Neural cell (in vitro differentiated cells): ENCODE data around the gene BCCIP. TPM values are rescaled to one million over a fixed set of nuclear protein-coding genes. Genes with fewer than 3 reads are reported as not detected.

ENCODE experiments used
- H2AFZ ChIP-seq: fragments of 200-600, 300-800 bp; sonication (generic), shearing (Covaris generic); 2 replicates; pipeline ENCODE4 v1.6.0; 2014; ENCODE audit warnings: low read depth, mild to moderate bottlenecking, antibody characterized with exemption, low read length, moderate library complexity
- H3F3A ChIP-seq: fragments of 200-600 bp; shearing (Covaris generic); 2 replicates; pipeline ENCODE4 v1.6.1; 2016; ENCODE audit warnings: mild to moderate bottlenecking, moderate library complexity, mixed read lengths, antibody characterized with exemption, low read length; ENCODE audit not compliant: insufficient read depth, poor library complexity, severe bottlenecking
- H3K27ac ChIP-seq: fragments of 200-600, 300-800 bp; sonication (generic), shearing (Covaris generic); 2 replicates; pipeline ENCODE4 v1.5.1; 2014; ENCODE audit warnings: mild to moderate bottlenecking, low read length, moderate library complexity
- H3K27me3 ChIP-seq: fragments of 300-800, 200-600 bp; sonication (generic), shearing (Covaris generic); 2 replicates; pipeline ENCODE4 v1.6.0; 2014; ENCODE audit warnings: mild to moderate bottlenecking, low read depth, low read length, moderate library complexity; ENCODE audit not compliant: insufficient read depth
- H3K36me3 ChIP-seq: fragments of 300-800, 200-600 bp; sonication (generic), shearing (Covaris generic); 2 replicates; pipeline ENCODE4 v1.5.1; 2014; ENCODE audit warnings: mild to moderate bottlenecking, antibody characterized with exemption, low read length, moderate library complexity; ENCODE audit not compliant: insufficient read depth
- H3K4me2 ChIP-seq: fragments of 300-800, 200-600 bp; sonication (generic), shearing (Covaris generic); 2 replicates; pipeline ENCODE4 v1.6.0; 2014; ENCODE audit warnings: mild to moderate bottlenecking, low read length
- H3K4me3 ChIP-seq: fragments of 300-800, 200-600 bp; sonication (generic), shearing (Covaris generic); 2 replicates; pipeline ENCODE4 v1.5.1; 2014; ENCODE audit warnings: mild to moderate bottlenecking, low read length, moderate library complexity
- H3K79me2 ChIP-seq: fragments of 200-600 bp; shearing (Covaris generic); replicated peaks from 2 replicates; pipeline ENCODE4 v1.6.0; 2014; ENCODE audit warnings: mild to moderate bottlenecking, low read length, moderate library complexity; ENCODE audit not compliant: insufficient read depth
- H3K9ac ChIP-seq: fragments of 300-800, 200-600 bp; sonication (generic), shearing (Covaris generic); 2 replicates; pipeline ENCODE4 v1.6.1; 2016; ENCODE audit warnings: mild to moderate bottlenecking, low read length, mixed read lengths
- H3K9me2 ChIP-seq: fragments of 200-600 bp; shearing (Covaris generic); 2 replicates; pipeline ENCODE4 v1.6.1; 2016; ENCODE audit warnings: mild to moderate bottlenecking, low read length, mixed read lengths; ENCODE audit not compliant: insufficient read depth
- H3K9me3 ChIP-seq: fragments of 200-600, 300-800 bp; sonication (generic), shearing (Covaris generic); 2 replicates; pipeline ENCODE4 v1.6.1; 2016; ENCODE audit warnings: mild to moderate bottlenecking, mixed run types, low read length, moderate library complexity, mixed read lengths
- H4K20me1 ChIP-seq: fragments of 200-600 bp; shearing (Covaris generic); 2 replicates; pipeline ENCODE4 v1.6.1; 2016; ENCODE audit warnings: mild to moderate bottlenecking, mixed run types; ENCODE audit not compliant: insufficient read depth
- CTCF ChIP-seq: fragments of 450-650 bp; IDR thresholded peaks from 2 replicates; pipeline ENCODE4 v1.5.1; 2014; ENCODE audit warnings: antibody characterized with exemption, mild to moderate bottlenecking, moderate library complexity; ENCODE audit not compliant: poor library complexity, severe bottlenecking
- EP300 ChIP-seq: fragments of 450-650 bp; conservative IDR thresholded peaks from 2 replicates; pipeline ENCODE4 v1.6.1; 2014; ENCODE audit warnings: antibody characterized with exemption, mild to moderate bottlenecking, moderate library complexity; ENCODE audit not compliant: poor library complexity, severe bottlenecking
- EZH2 ChIP-seq: fragments of 200-600, 300-800 bp; shearing (Covaris generic), sonication (generic); IDR thresholded peaks from 2 replicates; pipeline ENCODE4 v1.6.1; 2014; ENCODE audit warnings: antibody characterized with exemption, low read length, borderline replicate concordance, mild to moderate bottlenecking; ENCODE audit not compliant: insufficient read depth, poor library complexity, severe bottlenecking
- MXI1 ChIP-seq: fragments of 450-650 bp; conservative IDR thresholded peaks from 2 replicates; pipeline ENCODE4 v1.6.1; 2014; ENCODE audit warnings: antibody characterized with exemption, mild to moderate bottlenecking; ENCODE audit not compliant: poor library complexity, severe bottlenecking
- POLR2AphosphoS5 ChIP-seq: IDR thresholded peaks from 2 replicates; pipeline ENCODE4 v1.6.1; 2012
- RAD21 ChIP-seq: fragments of 450-650 bp; conservative IDR thresholded peaks from 2 replicates; pipeline ENCODE4 v1.6.1; 2014; ENCODE audit warnings: antibody characterized with exemption, mild to moderate bottlenecking, moderate library complexity
- REST ChIP-seq: IDR thresholded peaks from 2 replicates; pipeline ENCODE4 v1.6.1; 2012; ENCODE audit warnings: borderline replicate concordance
- SMC3 ChIP-seq: fragments of 450-650 bp; conservative IDR thresholded peaks from 2 replicates; pipeline ENCODE4 v1.6.1; 2014; ENCODE audit warnings: antibody characterized with exemption, mild to moderate bottlenecking, moderate library complexity; ENCODE audit not compliant: poor library complexity
- TAF1 ChIP-seq: IDR thresholded peaks from 2 replicates; pipeline ENCODE4 v1.6.1; 2012; ENCODE audit warnings: low read depth
- polyA minus RNA-seq: library from RNA; depleted of rRNA, polyadenylated mRNA; stranded (reverse); fragments of >200 nt; gene quantifications from 2 replicates; pipeline ENCODE4 v1.2.3, GENCODE V29; 2014
- polyA plus RNA-seq: library from polyadenylated mRNA; depleted of rRNA; stranded (reverse); fragments of >200 nt; gene quantifications from 2 replicates; pipeline ENCODE4 v1.2.3, GENCODE V29; 2014

Gene BCCIP
- polyA plus RNA-seq (73.5 and 95.8 TPM in 2 replicates), polyA minus RNA-seq (58.7 and 62.9 TPM in 2 replicates)

- peak within 1 kb of the TSS; percentile 75 for H2AFZ ChIP-seq
- peak within 1 kb of the TSS; percentile 75 for H3K4me2 ChIP-seq
- no peaks in the 10 kb centered on the region for H3F3A ChIP-seq
- H3K36me3 ChIP-seq, result no peaks in the 10 kb centered on the region
- no peaks in the 10 kb centered on the region for H4K20me1 ChIP-seq
- TF ChIP-seq RAD21 (peak; percentile 52), CTCF (peak; percentile 34), MXI1 (peak; percentile 96), EP300 (peak; percentile 48), SMC3 (peak; percentile 60), REST (peak; percentile 27), EZH2 (no peak), TAF1 (peak; percentile 66), POLR2AphosphoS5 (peak; percentile 85)
- H3K27ac ChIP-seq, result peak within 1 kb of the TSS; percentile 83
- peak within 1 kb of the TSS; percentile 69 for H3K4me3 ChIP-seq
- H3K9ac ChIP-seq, result peak within 1 kb of the TSS; percentile 80
- H3K9me2 ChIP-seq, result no peaks in the 10 kb centered on the region
- H3K27me3 ChIP-seq, result no peaks in the 10 kb centered on the region
- peaks cover 25% of the 10 kb centered on the region for H3K79me2 ChIP-seq
- no peaks in the 10 kb centered on the region for H3K9me3 ChIP-seq
Measured at GRCh38 chr10:125822878-125823662, at the start of gene BCCIP, which contains the start of gene UROS. BCCIP (plus strand) TSS chr10:125823546; CDS start chr10:125823558, 12 bp downstream. UROS (minus strand) TSS chr10:125823258; CDS start chr10:125816499, 6,759 bp downstream.

- H2AFZ ChIP-seq, result no peak overlapping the region
- H3F3A ChIP-seq, result no peaks in the 10 kb centered on the region
- H3K9ac ChIP-seq, result no peak overlapping the region
- H3K36me3 ChIP-seq, result no peaks in the 10 kb centered on the region
- no peak overlapping the region for H3K4me2 ChIP-seq
- H3K9me3 ChIP-seq, result no peaks in the 10 kb centered on the region
- H3K9me2 ChIP-seq, result no peaks in the 10 kb centered on the region
- TF ChIP-seq REST, result no peak
- no peak for TF ChIP-seq EP300
- no peak for TF ChIP-seq POLR2AphosphoS5
- TF ChIP-seq SMC3, result no peak
- no peak for TF ChIP-seq CTCF
- TF ChIP-seq RAD21, result no peak
- no peak for TF ChIP-seq TAF1
- no peak for TF ChIP-seq EZH2
- H3K27me3 ChIP-seq, result no peaks in the 10 kb centered on the region
- H4K20me1 ChIP-seq, result no peaks in the 10 kb centered on the region
- H3K4me3 ChIP-seq, result no peak overlapping the region
- no peak overlapping the region for H3K27ac ChIP-seq
- no peaks in the 10 kb centered on the region for H3K79me2 ChIP-seq
Measured at GRCh38 chr10:125773687-125774543, 49.4 kb upstream of the BCCIP start.
